ENCODE measurements around the gene EZH2. TPM values are rescaled to one million over a fixed set of nuclear protein-coding genes. Genes with fewer than 3 reads are reported as not detected.

EZH2 gene
- total and polyA plus RNA-seq, 9 donors = 2.5 to 5.6 (median 4.0) TPM

GRCh38 chr7:148804343-148805235 lies 79.5 kb downstream of the EZH2 start:
- Histone ChIP-seq H3K27me3 (no peaks in the 10 kb centered on the region), H3K4me3 (no peak overlapping the region), H3K36me3 (no peaks in the 10 kb centered on the region), H3K27ac (no peak overlapping the region), H3K4me1 (ENCODE audit: insufficient read depth) (no peaks in the 10 kb centered on the region), H3K9me3 (no peaks in the 10 kb centered on the region)
- TF ChIP-seq CTCF (IDR thresholded peaks at IDR 0.05) (no peak), POLR2A (IDR thresholded peaks at IDR 0.05) (no peak), EP300 (IDR thresholded peaks at IDR 0.05) (no peak)
- WGBS, 3 donors = 83 to 87% (median 85%) methylated on average over 10 of the region's 10 CpGs
- intact Hi-C loops (cut with DNase I) = no loop called here
- no peak for DNase-seq

GRCh38 chr7:148803094-148803493 lies 81.0 kb downstream of the EZH2 start:
- H3K27ac ChIP-seq = no peak overlapping the region
- no peaks in the 10 kb centered on the region for H3K27me3 ChIP-seq
- 95 to 96% (median 95%) methylated on average over 5 of the region's 5 CpGs for WGBS, 3 donors
- TF ChIP-seq EP300 (IDR thresholded peaks at IDR 0.05) (no peak), CTCF (IDR thresholded peaks at IDR 0.05) (no peak), POLR2A (IDR thresholded peaks at IDR 0.05) (no peak)
- intact Hi-C loops (cut with DNase I) = no loop called here
- DNase-seq = no peak
- no peaks in the 10 kb centered on the region for H3K36me3 ChIP-seq
- no peaks in the 10 kb centered on the region for H3K9me3 ChIP-seq
- no peaks in the 10 kb centered on the region for H3K4me1 ChIP-seq (ENCODE audit: insufficient read depth)
- no peak overlapping the region for H3K4me3 ChIP-seq

GRCh38 chr7:148802101-148802493 lies 82.0 kb downstream of the EZH2 start:
- no peak for TF ChIP-seq POLR2A (IDR thresholded peaks at IDR 0.05)
- TF ChIP-seq EP300 (IDR thresholded peaks at IDR 0.05) = no peak
- no peak for TF ChIP-seq CTCF (IDR thresholded peaks at IDR 0.05)
- 89 to 95% (median 93%) methylated on average over 10 of the region's 10 CpGs for WGBS, 3 donors
- DNase-seq = no peak
- no peaks in the 10 kb centered on the region for H3K9me3 ChIP-seq
- no peaks in the 10 kb centered on the region for H3K27me3 ChIP-seq
- H3K36me3 ChIP-seq = no peaks in the 10 kb centered on the region
- H3K27ac ChIP-seq = no peak overlapping the region
- no peak overlapping the region for H3K4me3 ChIP-seq
- intact Hi-C loops (cut with DNase I) = no loop called here
- H3K4me1 ChIP-seq (ENCODE audit: insufficient read depth) = no peaks in the 10 kb centered on the region

GRCh38 chr7:148800677-148801076 lies 83.4 kb downstream of the EZH2 start:
- no peak overlapping the region for H3K27ac ChIP-seq
- intact Hi-C loops (cut with DNase I) = no loop called here
- TF ChIP-seq EP300 (IDR thresholded peaks at IDR 0.05) (no peak), CTCF (IDR thresholded peaks at IDR 0.05) (no peak), POLR2A (IDR thresholded peaks at IDR 0.05) (no peak)
- 69 to 79% (median 78%) methylated on average over 13 of the region's 13 CpGs for WGBS, 3 donors
- no peak overlapping the region for H3K4me3 ChIP-seq
- no peaks in the 10 kb centered on the region for H3K27me3 ChIP-seq
- H3K36me3 ChIP-seq = no peaks in the 10 kb centered on the region
- DNase-seq = no peak
- H3K4me1 ChIP-seq (ENCODE audit: insufficient read depth) = no peaks in the 10 kb centered on the region
- H3K9me3 ChIP-seq = no peaks in the 10 kb centered on the region

Data from ovary (tissue), 9 donors.